Loucy (cell line): ENCODE measurements around the gene ZFP1.

Experiments
- H2AFZ ChIP-seq: fragments of 200-600 bp; sonication (generic); 2 replicates; pipeline ENCODE4 v1.6.0; 2016; ENCODE audit warnings: antibody characterized with exemption, mild to moderate bottlenecking, low read length, moderate library complexity
- H3F3A ChIP-seq: fragments of 200-600 bp; 2 replicates; pipeline ENCODE4 v1.6.0; 2016; ENCODE audit warnings: antibody characterized with exemption, low read depth, mild to moderate bottlenecking
- H3K27me3 ChIP-seq: fragments of 200-600 bp; sonication (generic); 2 replicates; pipeline ENCODE4 v1.6.1; 2014; ENCODE audit warnings: low read length, mild to moderate bottlenecking; ENCODE audit not compliant: insufficient read depth, poor library complexity, severe bottlenecking
- H3K36me3 ChIP-seq: fragments of 200-600 bp; sonication (generic); 2 replicates; pipeline ENCODE4 v1.6.1; 2016; ENCODE audit warnings: low read length; ENCODE audit not compliant: insufficient read depth
- H3K4me1 ChIP-seq: fragments of 200-600 bp; sonication (generic); 2 replicates; pipeline ENCODE4 v1.5.1; 2014; ENCODE audit warnings: low read length, mild to moderate bottlenecking; ENCODE audit not compliant: insufficient read depth, poor library complexity, severe bottlenecking
- H3K4me2 ChIP-seq: fragments of 200-600 bp; sonication (generic); 2 replicates; pipeline ENCODE4 v1.6.0; 2014; ENCODE audit warnings: antibody characterized with exemption, low read length, low read depth, mild to moderate bottlenecking; ENCODE audit not compliant: poor library complexity, severe bottlenecking
- H3K4me3 ChIP-seq: fragments of 200-600 bp; sonication (generic); 2 replicates; pipeline ENCODE4 v1.5.1; 2014; ENCODE audit warnings: low read length, mild to moderate bottlenecking, mixed read lengths; ENCODE audit not compliant: poor library complexity, severe bottlenecking
- H3K79me2 ChIP-seq: fragments of 200-600 bp; sonication (generic); 2 replicates; pipeline ENCODE4 v1.6.1; 2014; ENCODE audit warnings: low read length; ENCODE audit not compliant: insufficient read depth
- H3K9ac ChIP-seq: fragments of 200-600 bp; sonication (generic); 2 replicates; pipeline ENCODE4 v1.6.0; 2014; ENCODE audit warnings: mild to moderate bottlenecking, low read depth, low read length, moderate library complexity; ENCODE audit not compliant: poor library complexity, severe bottlenecking
- H3K9me2 ChIP-seq: fragments of 200-600 bp; sonication (generic); replicated peaks from 2 replicates; pipeline ENCODE4 v1.6.1; 2016; ENCODE audit warnings: low read depth, low read length, mixed read lengths
- H3K9me3 ChIP-seq: fragments of 200-600 bp; sonication (generic); 2 replicates; pipeline ENCODE4 v1.6.1; 2014; ENCODE audit warnings: mild to moderate bottlenecking, antibody characterized with exemption, low read length, low read depth; ENCODE audit not compliant: insufficient read depth
- H4K20me1 ChIP-seq: fragments of 200-600 bp; sonication (generic); 2 replicates; pipeline ENCODE4 v1.6.0; 2014; ENCODE audit warnings: antibody characterized with exemption, low read length, mild to moderate bottlenecking; ENCODE audit not compliant: insufficient read depth, poor library complexity, severe bottlenecking
- CTCF ChIP-seq: fragments of 200-600 bp; sonication (generic); conservative IDR thresholded peaks from 2 replicates; pipeline ENCODE4 v1.5.1; 2014; ENCODE audit warnings: mild to moderate bottlenecking, antibody characterized with exemption, low read length
- EZH2phosphoT487 ChIP-seq: fragments of 200-600 bp; IDR thresholded peaks from 2 replicates; pipeline ENCODE4 v1.6.1; 2018; ENCODE audit warnings: antibody characterized with exemption, mild to moderate bottlenecking, moderate library complexity, borderline replicate concordance

ZFP1 gene

GRCh38 chr16:75206749-75207451, 58.6 kb downstream of the ZFP1 start, which contains the start of gene CTRB2:
Gene CTRB2, minus strand, starts transcription at chr16:75207161. Its CDS starts 20 bp downstream, at chr16:75207141.
- TF ChIP-seq EZH2phosphoT487 (no peak), CTCF (no peak)
- Histone ChIP-seq H3K27me3 (no peaks in the 10 kb centered on the region), H2AFZ (no peak within 1 kb of the TSS), H3K36me3 (no peaks in the 10 kb centered on the region), H3K4me3 (no peak within 1 kb of the TSS), H3F3A (no peaks in the 10 kb centered on the region), H3K9me2 (no peaks in the 10 kb centered on the region), H3K4me2 (no peak within 1 kb of the TSS), H3K79me2 (no peaks in the 10 kb centered on the region), H4K20me1 (no peaks in the 10 kb centered on the region), H3K9ac (no peak within 1 kb of the TSS), H3K4me1 (no peaks in the 10 kb centered on the region), H3K9me3 (no peaks in the 10 kb centered on the region)

GRCh38 chr16:75207831-75208230, 59.5 kb downstream of the ZFP1 start:
- no peaks in the 10 kb centered on the region for H3K9me3 ChIP-seq
- H3K36me3 ChIP-seq, result no peaks in the 10 kb centered on the region
- no peaks in the 10 kb centered on the region for H3K79me2 ChIP-seq
- H3K4me2 ChIP-seq, result no peak overlapping the region
- no peaks in the 10 kb centered on the region for H3F3A ChIP-seq
- H3K4me1 ChIP-seq, result no peaks in the 10 kb centered on the region
- H3K9me2 ChIP-seq, result no peaks in the 10 kb centered on the region
- H4K20me1 ChIP-seq, result no peaks in the 10 kb centered on the region
- no peak overlapping the region for H3K4me3 ChIP-seq
- no peak overlapping the region for H2AFZ ChIP-seq
- H3K27me3 ChIP-seq, result no peaks in the 10 kb centered on the region
- no peak overlapping the region for H3K9ac ChIP-seq
- TF ChIP-seq EZH2phosphoT487 (no peak), CTCF (no peak)

- Histone ChIP-seq H3K4me3 (no peak overlapping the region), H3K9me3 (no peaks in the 10 kb centered on the region), H3F3A (no peaks in the 10 kb centered on the region), H3K4me2 (no peak overlapping the region), H3K4me1 (no peaks in the 10 kb centered on the region), H4K20me1 (no peaks in the 10 kb centered on the region), H3K36me3 (no peaks in the 10 kb centered on the region), H3K9ac (no peak overlapping the region), H3K79me2 (no peaks in the 10 kb centered on the region), H3K27me3 (no peaks in the 10 kb centered on the region), H3K9me2 (no peaks in the 10 kb centered on the region), H2AFZ (no peak overlapping the region)
- TF ChIP-seq CTCF, result no peak
- no peak for TF ChIP-seq EZH2phosphoT487
These were observed 60.0 kb downstream of the ZFP1 start for GRCh38 chr16:75208242-75208825.
